Measurements from ENCODE around the gene TROAP.
A peak's percentile ranks its signal among the peaks of the same experiment; 100 is the strongest.

Gene TROAP

DNA sequence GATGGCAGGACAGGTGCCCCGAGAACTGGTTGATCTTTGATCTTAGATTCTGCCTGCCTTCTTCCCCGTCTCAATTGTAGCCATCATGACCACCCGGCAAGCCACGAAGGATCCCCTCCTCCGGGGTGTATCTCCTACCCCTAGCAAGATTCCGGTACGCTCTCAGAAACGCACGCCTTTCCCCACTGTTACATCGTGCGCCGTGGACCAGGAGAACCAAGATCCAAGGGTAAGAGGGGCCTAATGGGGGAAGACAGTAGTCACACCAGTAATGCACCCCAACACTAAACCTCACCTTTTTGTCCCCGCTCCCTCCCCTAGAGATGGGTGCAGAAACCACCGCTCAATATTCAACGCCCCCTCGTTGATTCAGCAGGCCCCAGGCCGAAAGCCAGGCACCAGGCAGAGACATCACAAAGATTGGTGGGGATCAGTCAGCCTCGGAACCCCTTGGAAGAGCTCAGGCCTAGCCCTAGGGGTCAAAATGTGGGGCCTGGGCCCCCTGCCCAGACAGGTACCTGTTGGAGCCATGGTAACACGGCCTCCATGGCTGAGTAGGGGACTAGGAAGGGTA lies 556 bp downstream of the TROAP start:
- H3K36me3 ChIP-seq, result peaks cover 33% of the 10 kb centered on the region
- H3K27me3 ChIP-seq (ENCODE audit: insufficient read depth, low read depth, severe bottlenecking), result no peaks in the 10 kb centered on the region
- peak overlapping the region; percentile 88 for H3K27ac ChIP-seq
- TF ChIP-seq CTCF (IDR thresholded peaks at IDR 0.05; ENCODE audit: low read depth, low read length), result no peak
- no peaks in the 10 kb centered on the region for H3K9me3 ChIP-seq (ENCODE audit: severe bottlenecking)
- peak overlapping the region; percentile 85 for H3K4me3 ChIP-seq (ENCODE audit: low read depth, low read length)
- no peak for DNase-seq

DNA sequence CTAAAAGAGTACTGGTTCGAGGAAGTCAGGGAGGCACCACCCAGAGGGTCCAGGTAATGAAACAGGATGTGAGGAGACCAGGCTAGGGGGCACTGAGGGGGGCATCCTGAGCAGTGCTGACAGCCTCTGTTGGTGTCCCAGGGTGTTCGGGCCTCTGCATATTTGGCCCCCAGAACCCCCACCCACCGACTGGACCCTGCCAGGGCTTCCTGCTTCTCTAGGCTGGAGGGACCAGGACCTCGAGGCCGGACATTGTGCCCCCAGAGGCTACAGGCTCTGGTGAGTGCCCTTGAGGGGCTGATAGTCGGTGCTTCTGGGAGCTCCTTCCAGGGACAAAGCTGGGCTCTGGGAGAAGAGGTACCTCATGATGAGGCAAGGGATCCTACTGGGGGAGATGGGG lies 2.6 kb downstream of the TROAP start:
- no peak overlapping the region for H3K4me3 ChIP-seq (ENCODE audit: low read depth, low read length)
- no peak for TF ChIP-seq CTCF (IDR thresholded peaks at IDR 0.05; ENCODE audit: low read depth, low read length)
- no peaks in the 10 kb centered on the region for H3K27me3 ChIP-seq (ENCODE audit: insufficient read depth, low read depth, severe bottlenecking)
- no peak for DNase-seq
- H3K9me3 ChIP-seq (ENCODE audit: severe bottlenecking), result no peaks in the 10 kb centered on the region
- H3K36me3 ChIP-seq, result peaks cover 47% of the 10 kb centered on the region
- H3K27ac ChIP-seq, result no peak overlapping the region

- no peak for TF ChIP-seq CTCF (IDR thresholded peaks at IDR 0.05; ENCODE audit: low read depth, low read length)
- Histone ChIP-seq H3K4me3 (ENCODE audit: low read depth, low read length) (no peak overlapping the region), H3K36me3 (peaks cover 55% of the 10 kb centered on the region), H3K9me3 (ENCODE audit: severe bottlenecking) (no peaks in the 10 kb centered on the region), H3K27me3 (ENCODE audit: insufficient read depth, low read depth, severe bottlenecking) (no peaks in the 10 kb centered on the region), H3K27ac (no peak overlapping the region)
- no peak for DNase-seq
These were observed 4.3 kb downstream of the TROAP start for GRCh38 chr12:49327368-49327767.

DNA sequence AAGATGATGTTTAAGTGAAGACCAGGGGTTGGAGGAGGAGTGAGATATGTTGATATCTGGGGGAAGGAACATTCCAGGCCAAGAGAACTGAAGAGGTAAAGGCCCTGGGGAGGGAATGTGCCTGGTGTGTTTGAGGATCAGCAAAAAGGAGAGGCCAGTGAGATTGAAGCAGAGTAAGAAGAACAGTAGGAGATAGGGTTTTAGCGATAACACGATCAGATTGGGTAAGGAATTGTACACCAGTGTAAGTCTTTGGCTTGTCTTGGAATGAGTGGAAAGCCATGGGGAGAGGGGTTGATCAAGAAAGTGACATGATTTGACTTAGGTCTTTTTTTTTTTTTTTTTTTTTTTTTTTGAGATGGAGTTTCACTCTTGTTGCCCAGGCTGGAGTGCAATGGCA lies 4.8 kb downstream of the TROAP start:
- H3K36me3 ChIP-seq, result peaks cover 55% of the 10 kb centered on the region

DNA sequence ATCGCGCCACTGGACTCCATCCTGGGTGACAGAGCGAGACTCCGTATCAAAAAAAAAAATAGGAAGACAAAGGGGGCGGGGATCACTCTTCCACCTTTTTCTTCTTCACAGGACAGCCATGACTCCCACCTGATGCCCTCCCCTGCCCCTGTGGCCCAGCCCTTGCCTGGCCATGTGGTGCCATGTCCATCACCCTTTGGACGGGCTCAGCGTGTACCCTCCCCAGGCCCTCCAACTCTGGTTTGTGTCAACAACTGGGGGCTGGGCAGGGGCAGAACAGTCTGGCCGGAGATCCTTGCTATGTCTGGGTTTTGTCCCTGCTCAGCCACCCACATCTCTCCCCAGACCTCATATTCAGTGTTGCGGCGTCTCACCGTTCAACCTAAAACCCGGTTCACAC lies 5.8 kb downstream of the TROAP start:
- Histone ChIP-seq H3K9me3 (ENCODE audit: severe bottlenecking) (no peaks in the 10 kb centered on the region), H3K36me3 (peaks cover 54% of the 10 kb centered on the region)
- TF ChIP-seq CTCF (IDR thresholded peaks at IDR 0.05; ENCODE audit: low read depth, low read length), result no peak

More for the DNA sequence above, 4.8 kb downstream of the TROAP start:
- no peak overlapping the region for H3K4me3 ChIP-seq (ENCODE audit: low read depth, low read length)
- no peaks in the 10 kb centered on the region for H3K27me3 ChIP-seq (ENCODE audit: insufficient read depth, low read depth, severe bottlenecking)
- no peaks in the 10 kb centered on the region for H3K9me3 ChIP-seq (ENCODE audit: severe bottlenecking)
- no peak for DNase-seq
- H3K27ac ChIP-seq, result no peak overlapping the region
- no peak for TF ChIP-seq CTCF (IDR thresholded peaks at IDR 0.05; ENCODE audit: low read depth, low read length)

DNA sequence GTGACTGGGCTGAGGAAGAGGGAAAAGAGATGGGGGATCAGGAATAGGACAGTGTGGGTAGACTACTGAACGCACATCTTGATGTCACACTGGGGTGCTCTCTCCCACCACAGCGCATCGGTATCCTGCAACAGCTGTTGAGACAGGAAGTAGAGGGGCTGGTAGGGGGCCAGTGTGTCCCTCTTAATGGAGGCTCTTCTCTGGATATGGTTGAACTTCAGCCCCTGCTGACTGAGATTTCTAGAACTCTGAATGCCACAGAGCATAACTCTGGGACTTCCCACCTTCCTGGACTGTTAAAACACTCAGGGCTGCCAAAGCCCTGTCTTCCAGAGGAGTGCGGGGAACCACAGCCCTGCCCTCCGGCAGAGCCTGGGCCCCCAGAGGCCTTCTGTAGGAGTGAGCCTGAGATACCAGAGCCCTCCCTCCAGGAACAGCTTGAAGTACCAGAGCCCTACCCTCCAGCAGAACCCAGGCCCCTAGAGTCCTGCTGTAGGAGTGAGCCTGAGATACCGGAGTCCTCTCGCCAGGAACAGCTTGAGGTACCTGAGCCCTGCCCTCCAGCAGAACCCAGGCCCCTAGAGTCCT lies 7.1 kb downstream of the TROAP start:
- H3K9me3 ChIP-seq (ENCODE audit: severe bottlenecking), result no peaks in the 10 kb centered on the region
- no peak for TF ChIP-seq CTCF (IDR thresholded peaks at IDR 0.05; ENCODE audit: low read depth, low read length)
- H3K27me3 ChIP-seq (ENCODE audit: insufficient read depth, low read depth, severe bottlenecking), result no peaks in the 10 kb centered on the region
- H3K36me3 ChIP-seq, result peaks cover 49% of the 10 kb centered on the region
- H3K27ac ChIP-seq, result no peak overlapping the region
- no peak overlapping the region for H3K4me3 ChIP-seq (ENCODE audit: low read depth, low read length)
- no peak for DNase-seq

More for the DNA sequence above, 5.8 kb downstream of the TROAP start:
- Histone ChIP-seq H3K4me3 (ENCODE audit: low read depth, low read length) (no peak overlapping the region), H3K27ac (no peak overlapping the region), H3K27me3 (ENCODE audit: insufficient read depth, low read depth, severe bottlenecking) (no peaks in the 10 kb centered on the region)
- no peak for DNase-seq

Measured in WERI-Rb-1 (cell line).